Measurements from ENCODE around the gene SLC9A9.
"Not testable (repeated sequence)": the region's sequence is repeated elsewhere in the genome, so short reads cannot be mapped to it uniquely, and the experiment has no call there.

The SLC9A9 gene

GRCh38 chr3:143808030-143808429 is 40.2 kb downstream of the SLC9A9 start:
- no peak for DNase-seq

- DNase-seq: no peak
These were observed 42.2 kb downstream of the SLC9A9 start for GRCh38 chr3:143806038-143806437.

- not testable (repeated sequence) for DNase-seq
These were observed 42.8 kb downstream of the SLC9A9 start for GRCh38 chr3:143805476-143805875.

GRCh38 chr3:143801046-143801445 is 47.2 kb downstream of the SLC9A9 start:
- DNase-seq: not testable (repeated sequence)

DNA sequence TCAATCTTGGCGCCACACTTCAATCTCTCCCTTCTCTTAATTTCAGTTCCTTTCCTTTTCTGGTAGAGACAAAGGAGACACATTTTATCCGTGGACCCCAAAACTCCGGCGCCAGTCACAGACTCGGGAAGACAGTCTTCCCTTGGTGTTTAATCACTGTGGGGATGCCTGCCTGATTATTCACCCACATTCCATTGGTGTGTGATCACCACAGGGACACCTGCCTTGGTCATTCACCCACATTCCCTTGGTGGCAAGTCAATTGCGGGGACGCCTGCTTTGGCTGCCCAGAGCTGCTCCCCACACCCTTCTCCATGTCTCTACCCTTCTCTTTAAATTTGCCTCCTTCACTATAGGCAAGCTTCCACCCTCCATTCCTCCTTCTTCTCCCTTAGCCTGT is 50.1 kb downstream of the SLC9A9 start:
- DNase-seq: not testable (repeated sequence)

DNA sequence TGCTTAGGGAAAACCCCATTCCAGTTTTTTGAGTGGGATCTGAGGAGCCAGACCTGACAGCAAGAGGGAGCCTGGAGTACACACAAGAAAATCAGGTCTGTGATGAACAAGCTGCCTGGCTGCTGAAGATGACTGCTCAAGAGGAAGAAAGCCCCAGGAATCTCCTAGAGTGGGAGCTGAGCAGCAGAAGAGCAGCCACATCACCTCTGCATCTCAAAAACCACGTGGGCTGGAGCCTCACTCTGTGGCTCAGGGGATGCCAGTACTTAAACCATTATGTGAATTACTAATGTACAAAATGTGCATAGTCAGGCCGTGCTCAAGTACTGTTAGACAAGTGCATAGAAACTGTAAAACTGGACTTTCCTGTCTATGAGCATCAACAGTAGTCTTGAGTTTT is 52.4 kb downstream of the SLC9A9 start:
- no peak for DNase-seq

GRCh38 chr3:143794793-143795462 is 53.3 kb downstream of the SLC9A9 start:
- no peak for DNase-seq

DNA sequence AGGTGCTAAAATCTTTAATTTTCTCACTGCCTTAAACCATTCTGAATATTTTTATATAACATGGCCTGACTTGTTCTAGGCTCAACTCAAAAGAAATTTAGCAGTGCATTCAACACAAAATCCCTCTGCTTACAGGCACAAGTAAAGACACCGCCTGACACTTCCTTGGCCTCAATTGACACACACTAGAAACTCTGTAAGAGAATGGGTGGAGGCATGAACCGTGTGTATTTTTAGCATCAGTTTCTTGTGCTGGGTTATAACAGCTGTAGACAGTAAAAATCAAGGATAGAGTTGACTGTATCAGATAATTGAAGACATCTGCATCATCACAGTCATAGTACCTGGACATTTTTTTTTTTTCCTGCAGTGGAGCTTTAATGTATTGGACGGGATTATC is 54.3 kb downstream of the SLC9A9 start:
- no peak for DNase-seq

- no peak for DNase-seq
These were observed 56.9 kb downstream of the SLC9A9 start for GRCh38 chr3:143791386-143791785.

DNA sequence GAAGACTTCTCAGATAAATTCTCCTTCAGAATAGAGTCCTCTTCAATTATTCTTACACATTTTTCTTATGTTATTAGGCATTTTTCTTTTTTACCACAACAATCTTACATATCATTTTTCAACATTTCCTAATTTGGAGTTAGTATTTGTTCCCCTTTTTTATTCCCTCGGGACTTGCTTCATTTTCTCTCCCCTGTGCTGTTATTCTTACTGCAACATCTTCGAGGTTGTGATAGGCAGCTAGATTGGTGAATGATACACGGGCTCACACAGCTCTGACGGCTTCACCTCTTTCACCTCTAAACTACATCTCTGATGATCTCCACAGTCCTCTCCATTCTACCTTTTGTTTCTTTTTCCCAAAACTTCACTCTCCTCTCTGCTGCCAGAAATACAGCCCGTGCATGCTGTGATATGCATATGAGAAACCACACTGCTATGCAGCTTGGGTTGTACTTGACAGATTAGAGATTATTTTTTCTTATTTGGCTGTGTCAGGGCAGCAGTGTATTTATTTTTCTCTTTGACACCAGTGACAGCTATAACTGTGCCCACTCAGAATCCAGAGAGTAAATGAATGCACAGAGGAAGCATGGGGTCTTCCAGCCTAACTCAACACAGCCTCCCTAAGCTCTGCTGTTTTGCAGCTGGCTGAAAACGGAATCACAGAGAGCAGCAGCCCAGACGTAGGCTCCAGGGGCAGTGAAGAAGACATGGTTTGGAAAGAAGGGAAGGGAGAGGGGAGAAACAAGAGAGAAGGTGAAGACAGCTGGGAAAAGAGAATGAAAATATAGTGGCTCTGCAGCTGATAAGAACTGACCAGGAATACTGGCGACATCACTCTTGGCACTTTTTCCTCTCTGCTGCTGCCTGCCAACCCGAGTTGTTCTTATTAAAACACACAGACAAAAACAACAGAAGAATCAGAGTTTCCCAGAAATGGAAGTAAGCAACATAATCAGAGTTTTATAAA is 61.8 kb downstream of the SLC9A9 start:
- DNase-seq: no peak

- DNase-seq: no peak
These were observed 63.8 kb downstream of the SLC9A9 start for GRCh38 chr3:143784446-143784845.

GRCh38 chr3:143783851-143784370 is 64.4 kb downstream of the SLC9A9 start:
- DNase-seq: no peak

DNA sequence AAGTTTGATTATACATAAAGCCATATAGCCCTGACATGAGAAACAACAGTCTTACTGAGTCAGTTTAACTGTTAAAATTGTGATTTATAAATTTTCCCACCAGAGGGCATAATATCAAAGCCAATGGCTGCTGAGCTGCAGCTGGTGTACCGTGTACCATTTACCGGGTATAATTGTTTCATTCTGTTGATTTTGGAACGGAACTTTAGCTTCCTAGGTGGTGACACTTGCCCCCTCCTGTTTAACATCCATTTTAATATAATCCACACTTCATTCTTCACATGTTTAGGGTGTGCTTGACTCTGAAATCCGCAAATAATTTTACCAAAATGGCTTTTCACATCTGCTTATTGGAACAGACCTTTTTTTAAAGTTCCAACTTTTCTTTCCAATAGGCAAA is 72.8 kb downstream of the SLC9A9 start:
- peak; percentile 40 for DNase-seq

GRCh38 chr3:143771939-143772338 is 76.3 kb downstream of the SLC9A9 start:
- DNase-seq: no peak

DNA sequence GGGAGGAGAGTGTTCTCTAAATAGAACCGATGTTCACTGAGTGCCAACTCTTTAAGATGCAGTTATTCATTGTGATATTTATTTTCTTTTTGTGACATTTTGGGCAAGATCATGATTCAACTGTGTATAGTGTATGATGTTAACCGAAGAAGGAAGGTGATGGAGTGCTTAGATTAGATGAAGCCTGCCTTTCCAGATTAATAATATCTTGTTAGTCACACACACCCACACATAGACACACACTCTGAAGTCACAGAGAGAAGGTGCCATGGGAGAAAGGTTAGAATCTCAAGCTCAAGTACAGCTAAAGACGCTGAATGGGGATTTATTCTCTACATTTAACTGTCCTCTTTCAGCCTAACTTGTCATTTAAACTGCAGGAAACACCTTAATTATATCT is 77.0 kb downstream of the SLC9A9 start:
- DNase-seq: no peak

GRCh38 chr3:143770391-143770790 is 77.9 kb downstream of the SLC9A9 start:
- peak; percentile 27 for DNase-seq

- no peak for DNase-seq
These were observed 78.7 kb downstream of the SLC9A9 start for GRCh38 chr3:143769616-143770015.

- DNase-seq: no peak
These were observed 83.4 kb downstream of the SLC9A9 start for GRCh38 chr3:143764840-143765239.

- no peak for DNase-seq
These were observed 84.6 kb downstream of the SLC9A9 start for GRCh38 chr3:143763564-143764162.

DNA sequence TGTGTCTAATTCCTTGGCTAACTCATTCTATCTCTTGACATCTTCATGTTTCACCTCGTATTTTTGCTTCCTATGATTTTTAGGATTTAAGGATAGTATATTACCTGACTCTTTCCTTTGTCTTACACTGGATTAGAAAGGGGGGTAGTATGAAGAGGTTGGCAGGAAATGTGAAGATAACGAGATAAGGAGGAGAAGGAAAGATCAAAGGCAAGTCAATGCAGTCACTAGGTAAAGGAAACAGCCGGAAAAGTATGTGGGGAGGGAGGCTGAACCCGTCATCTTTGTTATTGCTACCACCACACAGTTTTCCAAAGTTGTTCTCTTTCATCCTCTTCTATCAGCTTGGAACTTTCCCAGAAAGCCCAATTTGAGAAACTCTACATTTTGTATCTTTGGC is 90.6 kb downstream of the SLC9A9 start:
- no peak for DNase-seq

DNA sequence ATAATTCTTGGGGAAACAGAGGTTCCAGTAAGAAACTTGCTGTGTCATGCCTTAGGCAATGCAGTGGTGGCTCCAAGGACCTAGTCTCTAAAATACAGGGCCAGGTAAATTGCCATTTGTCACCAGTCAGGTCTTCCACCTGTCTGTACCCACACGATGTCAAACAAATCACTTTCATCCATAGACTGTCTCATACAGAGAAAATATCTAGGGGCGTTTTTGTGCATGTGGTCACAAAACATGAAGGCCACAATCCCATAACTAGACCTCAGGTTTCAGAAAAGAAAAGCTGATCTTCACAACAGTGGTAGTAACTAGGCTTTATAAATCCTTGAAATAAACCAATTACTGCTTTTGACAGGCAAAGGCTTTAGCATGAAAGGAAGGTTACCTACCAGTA is 92.3 kb downstream of the SLC9A9 start:
- DNase-seq: no peak

- no peak for DNase-seq
These were observed 94.2 kb downstream of the SLC9A9 start for GRCh38 chr3:143754090-143754489.

- DNase-seq: no peak
These were observed 94.8 kb downstream of the SLC9A9 start for GRCh38 chr3:143753456-143753855.

- no peak for DNase-seq
These were observed 95.3 kb downstream of the SLC9A9 start for GRCh38 chr3:143753006-143753405.
